Amygdala (tissue), 56 donors: ENCODE measurements around the gene KLHL33.

ENCODE experiments used
- DNase-seq, 56 donors: peaks; one replicate each; lab custom pipeline; 2025; lab: John Stamatoyannopoulos, UW

Gene KLHL33

GRCh38 chr14:20419419-20419818 is 16.5 kb downstream of the KLHL33 start:
- DNase-seq, result no peak

DNA sequence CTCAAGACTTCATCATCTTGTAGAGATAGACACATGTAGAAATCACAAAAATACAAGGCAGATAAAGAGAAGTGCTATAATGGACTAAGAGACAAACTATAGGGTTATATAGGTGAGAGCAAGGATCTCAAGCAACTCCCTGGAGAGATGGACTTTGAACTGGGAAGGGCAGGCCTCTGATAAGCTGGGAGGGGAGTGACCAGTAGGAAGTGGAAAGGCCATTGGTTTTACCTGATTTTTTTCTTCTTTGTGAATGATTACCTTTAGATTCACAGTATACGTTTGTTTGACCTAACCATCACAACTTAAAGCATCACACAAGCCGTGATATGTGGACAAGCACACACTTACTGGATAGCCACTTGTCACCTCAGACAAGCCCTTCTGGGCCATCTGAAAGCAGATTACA is 17.5 kb downstream of the KLHL33 start:
- no peak for DNase-seq

- no peak for DNase-seq
These were observed 18.4 kb downstream of the KLHL33 start for GRCh38 chr14:20417250-20418186.

DNA sequence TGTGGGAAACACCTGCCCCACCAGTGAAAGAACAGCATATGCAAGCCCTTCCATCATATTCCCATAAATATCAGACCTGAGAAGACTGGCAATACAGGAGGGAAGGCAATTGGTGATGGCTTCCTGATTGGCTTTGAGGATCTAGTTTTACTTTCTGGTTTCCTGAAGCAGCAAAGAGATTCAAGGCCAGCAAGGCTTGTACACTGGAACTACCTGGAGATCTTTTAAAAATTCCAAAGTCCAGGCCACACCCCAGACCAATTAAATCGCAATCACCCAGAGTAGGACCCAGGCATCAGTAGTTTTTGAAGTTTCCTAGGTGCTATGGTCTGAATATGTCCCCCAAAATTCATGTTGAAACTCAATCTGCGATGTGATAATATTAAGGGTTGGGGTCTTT is 19.7 kb downstream of the KLHL33 start:
- DNase-seq, result no peak

GRCh38 chr14:20415782-20416206 is 20.2 kb downstream of the KLHL33 start:
- peak in 6 of 56 donors; percentile 1 to 57 (median 14) for DNase-seq

- DNase-seq, result peak in 2 of 56 donors; percentile 4 to 13
These were observed 22.3 kb downstream of the KLHL33 start for GRCh38 chr14:20413744-20414082.

GRCh38 chr14:20412876-20413743 is 22.9 kb downstream of the KLHL33 start, which contains the start of gene TEP1:
Gene TEP1, minus strand, starts transcription at chr14:20413501. Its CDS starts 5,062 bp downstream, at chr14:20408439.
- peak in 52 of 56 donors; percentile 10 to 87 (median 59) for DNase-seq

- no peak for DNase-seq
These were observed 23.6 kb downstream of the KLHL33 start for GRCh38 chr14:20412411-20412810.

DNA sequence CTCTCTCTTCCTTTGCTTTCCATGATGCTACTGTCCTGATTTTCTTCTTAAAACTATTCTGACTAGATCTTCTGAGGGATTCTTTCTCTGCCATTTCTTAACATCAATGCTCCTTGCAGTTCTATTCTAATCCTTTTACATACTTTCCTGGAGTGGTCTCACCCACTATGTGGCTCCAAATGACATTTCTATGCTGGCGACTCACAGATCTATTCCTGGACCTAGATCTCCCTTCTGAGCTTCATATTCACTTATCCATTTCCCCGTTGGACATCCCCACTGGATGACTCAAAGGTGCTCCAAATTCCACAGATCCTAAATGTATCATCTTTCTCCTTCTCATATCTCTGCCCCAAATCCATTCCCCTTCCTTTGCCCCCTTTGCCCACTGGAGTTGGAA is 26.7 kb downstream of the KLHL33 start:
- no peak for DNase-seq

GRCh38 chr14:20403521-20403920 is 32.4 kb downstream of the KLHL33 start:
- DNase-seq, result no peak

DNA sequence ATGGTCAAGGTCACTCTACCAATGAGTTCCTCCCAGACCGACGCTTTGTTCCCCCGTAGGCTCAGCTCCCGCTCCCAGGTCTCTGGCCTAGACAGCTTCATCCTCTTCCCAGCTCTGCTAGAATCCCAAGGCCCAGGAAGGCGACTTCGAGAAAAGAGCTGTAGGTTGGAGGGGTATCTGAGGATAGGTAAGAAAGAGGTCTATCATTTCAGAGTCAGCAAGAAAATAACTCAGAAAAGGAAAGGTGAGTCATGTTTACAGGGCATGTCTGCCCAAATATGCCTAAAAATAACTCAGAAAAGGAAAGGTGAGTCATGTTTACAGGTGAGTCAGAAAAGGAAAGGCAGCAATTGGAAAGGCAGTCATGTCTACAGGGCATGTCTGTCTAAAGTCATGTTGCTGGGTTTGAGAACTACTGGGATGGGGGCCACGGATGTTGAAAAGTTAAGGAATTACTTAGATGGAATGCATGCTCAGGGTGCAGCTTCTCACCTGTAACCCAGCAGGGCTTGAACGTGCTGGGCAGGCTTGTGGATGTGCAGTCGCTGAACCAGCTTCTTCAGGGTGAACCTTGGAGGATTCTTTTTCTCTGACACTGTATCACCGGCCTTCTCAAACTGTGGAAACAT is 34.9 kb downstream of the KLHL33 start:
- no peak for DNase-seq

- no peak for DNase-seq
These were observed 35.4 kb downstream of the KLHL33 start for GRCh38 chr14:20400589-20400964.

DNA sequence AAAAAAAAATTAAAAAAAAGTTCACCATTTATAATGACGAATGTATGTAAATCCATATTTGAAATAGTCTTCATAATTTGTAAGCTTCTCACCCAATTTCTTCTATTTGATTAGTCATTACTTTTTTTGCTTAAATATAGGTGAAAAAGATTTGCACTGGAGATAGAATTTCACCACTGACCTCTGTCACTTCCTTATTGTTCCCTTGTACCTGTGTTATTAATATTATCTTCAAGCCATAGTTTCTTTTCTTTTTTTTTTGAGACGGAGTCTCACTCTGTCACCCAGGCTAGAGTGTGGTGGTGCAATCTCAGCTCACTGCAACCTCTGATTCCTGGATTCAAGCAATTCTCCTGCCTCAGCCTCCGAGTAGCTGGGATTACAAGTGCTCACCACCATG is 38.5 kb downstream of the KLHL33 start:
- no peak for DNase-seq

DNA sequence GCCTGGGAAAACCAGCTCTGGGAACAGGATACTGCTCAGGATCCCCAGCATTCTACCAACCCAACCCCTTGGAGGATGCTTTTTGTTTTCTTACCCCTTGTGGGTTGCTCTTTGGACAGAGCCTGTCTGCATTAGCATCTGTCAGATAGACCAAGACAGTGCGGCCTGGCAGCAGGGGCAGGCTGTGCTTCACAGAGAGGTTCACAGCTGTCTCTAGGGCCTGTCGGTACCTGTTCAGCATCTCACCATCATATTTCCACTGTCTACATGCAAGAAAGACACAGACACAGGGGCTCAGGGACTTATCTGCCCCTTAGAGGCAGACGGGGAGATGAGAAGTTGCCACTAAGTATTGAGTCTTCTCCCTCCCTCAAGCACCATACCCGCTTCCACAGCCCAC is 44.5 kb downstream of the KLHL33 start:
- no peak for DNase-seq

GRCh38 chr14:20388159-20388558 is 47.8 kb downstream of the KLHL33 start:
- no peak for DNase-seq

DNA sequence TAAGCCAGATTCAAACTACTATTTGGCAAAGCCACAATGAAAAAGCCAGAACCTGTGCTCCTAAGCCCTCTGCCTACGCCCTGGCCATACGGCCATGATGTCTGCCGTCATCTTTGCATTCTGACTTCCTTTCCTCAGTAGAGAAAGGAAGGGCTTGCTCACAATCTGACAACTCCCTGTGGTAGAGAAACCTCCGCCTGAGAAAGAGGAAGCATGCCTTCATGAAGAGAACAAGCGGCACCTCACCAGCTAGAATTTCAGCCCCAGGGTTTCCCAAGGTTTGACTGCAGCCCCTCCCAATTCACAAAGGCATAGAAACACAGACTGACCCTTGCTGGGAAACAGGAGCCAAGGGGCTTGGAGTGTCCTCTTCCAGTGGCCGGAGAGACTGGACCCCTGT is 48.4 kb downstream of the KLHL33 start:
- no peak for DNase-seq

DNA sequence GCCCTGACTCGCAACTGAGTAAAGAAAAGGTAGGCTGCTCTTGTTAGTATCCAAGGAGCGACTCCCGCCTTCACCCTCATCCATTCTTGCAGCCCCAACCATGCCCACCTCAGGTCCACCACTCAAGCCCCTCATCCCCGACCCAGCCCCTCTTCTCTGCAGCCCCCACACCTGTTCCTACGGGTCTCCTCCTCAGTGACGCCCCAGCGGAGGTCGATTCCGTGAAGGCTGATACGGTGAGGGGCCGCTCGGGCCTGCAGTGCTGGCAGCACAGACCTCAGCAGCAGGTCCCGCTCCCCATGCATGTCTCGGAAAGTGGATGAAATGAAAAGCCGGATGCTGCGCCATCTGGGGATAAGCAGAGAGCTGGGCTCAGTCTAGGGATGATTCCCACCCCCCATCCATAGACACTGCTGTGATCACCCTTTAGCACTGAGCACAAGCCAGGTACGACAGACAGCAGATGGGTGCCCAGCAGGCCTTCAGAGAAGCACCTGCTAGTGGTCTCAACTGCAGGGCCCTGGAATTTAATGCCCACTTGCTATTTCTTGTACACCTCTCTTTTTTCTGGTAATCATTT is 49.6 kb downstream of the KLHL33 start:
- DNase-seq, result no peak

GRCh38 chr14:20384886-20385285 is 51.1 kb downstream of the KLHL33 start:
- DNase-seq, result no peak

- DNase-seq, result no peak
These were observed 51.6 kb downstream of the KLHL33 start for GRCh38 chr14:20384321-20384720.

- DNase-seq, result no peak
These were observed 52.3 kb downstream of the KLHL33 start for GRCh38 chr14:20383636-20384035.

- no peak for DNase-seq
These were observed 52.9 kb downstream of the KLHL33 start for GRCh38 chr14:20383032-20383431.
